AG04450 (cell line): ENCODE results near the gene ZC3H13. TPM values are rescaled to one million over a fixed set of nuclear protein-coding genes. Genes with fewer than 3 reads are reported as not detected.

ENCODE experiments used
- CTCF ChIA-PET: fragments of 300-600, 350-600 bp; formaldehyde crosslinking; extraction: SDS; loops from one replicate; lab custom pipeline; 2022; ENCODE audit warnings: antibody characterized with exemption, inconsistent platforms; lab: Charles Lee
- POLR2A ChIA-PET: fragments of 350-600 bp; formaldehyde crosslinking; extraction: SDS; loops from one replicate; lab custom pipeline; 2021; ENCODE audit warnings: antibody characterized with exemption, inconsistent platforms; lab: Yijun Ruan, JAX
- DNase-seq: peaks from one replicate; pipeline ENCODE4 v3.0.0-alpha.2; 2011; ENCODE audit warnings: low read depth, low spot score
- H3K27ac ChIP-seq: one replicate; pipeline ENCODE4 v1.5.1; 2012; ENCODE audit warnings: low read depth, low read length, control low read depth
- H3K27me3 ChIP-seq: one replicate; pipeline ENCODE4 v1.6.0; 2012; ENCODE audit warnings: low read length; ENCODE audit not compliant: control insufficient read depth, insufficient read depth
- H3K4me3 ChIP-seq: 2 replicates; pipeline ENCODE4 v1.5.1; 2011; ENCODE audit warnings: mild to moderate bottlenecking, low read depth, low read length, control low read depth
- H3K9me3 ChIP-seq: 2 replicates; pipeline ENCODE4 v1.5.1; 2012; ENCODE audit warnings: low read length; ENCODE audit not compliant: control insufficient read depth, insufficient read depth
- CTCF ChIP-seq: IDR thresholded peaks from 2 replicates; pipeline ENCODE4 v1.5.1; 2011; ENCODE audit warnings: low read depth, low read length, control low read depth, inconsistent platforms
- polyA plus RNA-seq: library from polyadenylated mRNA; depleted of rRNA; stranded (reverse); fragments of >200 nt; gene quantifications from 2 replicates; pipeline ENCODE4 v1.2.3, GENCODE V29; 2011

ZC3H13 gene
- polyA plus RNA-seq, 1 experiment: 10.6 TPM

GRCh38 chr13:45949161-45949560 is 103.4 kb downstream of the ZC3H13 start:
- H3K27me3 ChIP-seq: no peaks in the 10 kb centered on the region
- DNase-seq: no peak
- ChIA-PET POLR2A (no interaction called here), CTCF (interaction anchor here (0.7 kb wide), 2 partner anchors 61 to 147 kb away, joined by 3 read pairs; no protein-coding TSS in a partner anchor)
- TF ChIP-seq CTCF: no peak
- no peak overlapping the region for H3K27ac ChIP-seq
- no peaks in the 10 kb centered on the region for H3K9me3 ChIP-seq
- H3K4me3 ChIP-seq: no peak overlapping the region

GRCh38 chr13:45943965-45944364 is 108.6 kb downstream of the ZC3H13 start:
- DNase-seq: no peak
- H3K4me3 ChIP-seq: no peak overlapping the region
- POLR2A ChIA-PET: no interaction called here
- H3K27me3 ChIP-seq: peaks cover 3% of the 10 kb centered on the region
- CTCF ChIA-PET: no interaction called here
- H3K27ac ChIP-seq: no peak overlapping the region
- no peaks in the 10 kb centered on the region for H3K9me3 ChIP-seq
- TF ChIP-seq CTCF: no peak

GRCh38 chr13:45943120-45943519 is 109.4 kb downstream of the ZC3H13 start:
- ChIA-PET POLR2A (no interaction called here), CTCF (no interaction called here)
- H3K9me3 ChIP-seq: no peaks in the 10 kb centered on the region
- DNase-seq: no peak
- H3K4me3 ChIP-seq: no peak overlapping the region
- TF ChIP-seq CTCF: no peak
- H3K27ac ChIP-seq: no peak overlapping the region
- peaks cover 7% of the 10 kb centered on the region for H3K27me3 ChIP-seq

GRCh38 chr13:45941261-45941660 is 111.3 kb downstream of the ZC3H13 start:
- Histone ChIP-seq H3K27me3 (peaks cover 16% of the 10 kb centered on the region), H3K9me3 (no peaks in the 10 kb centered on the region), H3K27ac (no peak overlapping the region), H3K4me3 (no peak overlapping the region)
- no peak for TF ChIP-seq CTCF
- no peak for DNase-seq
- CTCF ChIA-PET: no interaction called here
- POLR2A ChIA-PET: no interaction called here

GRCh38 chr13:45940061-45940460 is 112.5 kb downstream of the ZC3H13 start:
- ChIA-PET POLR2A (no interaction called here), CTCF (no interaction called here)
- no peak for DNase-seq
- no peak overlapping the region for H3K4me3 ChIP-seq
- H3K27me3 ChIP-seq: peaks cover 24% of the 10 kb centered on the region
- no peak for TF ChIP-seq CTCF
- no peak overlapping the region for H3K27ac ChIP-seq
- no peaks in the 10 kb centered on the region for H3K9me3 ChIP-seq
